Gastroesophageal sphincter (tissue), 4 donors: ENCODE data around the gene ZNF385A. TPM values are rescaled to one million over a fixed set of nuclear protein-coding genes. Genes with fewer than 3 reads are reported as not detected.
A peak's percentile ranks its signal among the peaks of the same experiment; 100 is the strongest.

ENCODE experiments used
- ATAC-seq: fragments of 150-250 bp; one replicate; pipeline ENCODE4 v1.9.1; 2016; ENCODE audit warnings: mild to moderate bottlenecking, moderate library complexity
- H3K27ac ChIP-seq, 4 donors: fragments of 200-600 bp; sonication (generic) in 3 of 4; 1 replicate in 3 of 4; 2 replicates in 1 of 4; pipeline ENCODE4 v1.5.1; 2016 to 2019
- H3K27me3 ChIP-seq: fragments of 200-600 bp; sonication (generic); one replicate; pipeline ENCODE4 v1.5.1; 2019
- H3K36me3 ChIP-seq, 2 donors: fragments of 200-600 bp; sonication (generic); one replicate each; pipeline ENCODE4 v1.5.1; 2019; ENCODE audit warnings: control low read depth in 1 of 2
- H3K4me1 ChIP-seq, 3 donors: fragments of 200-600 bp; sonication (generic); 1 replicate in 2 of 3; 2 replicates in 1 of 3; pipeline ENCODE4 v1.5.1; 2016 to 2019; ENCODE audit warnings: control low read depth in 2 of 3
- H3K4me3 ChIP-seq, 2 donors: fragments of 200-600 bp; sonication (generic); one replicate each; pipeline ENCODE4 v1.5.1; 2019; ENCODE audit warnings: mild to moderate bottlenecking in 1 of 2, moderate library complexity in 1 of 2
- H3K9me3 ChIP-seq, 3 donors: fragments of 200-600 bp; sonication (generic); one replicate each; pipeline ENCODE4 v1.5.1; 2017 to 2019; ENCODE audit warnings: control low read depth in 2 of 3
- EP300 ChIP-seq: sonication (generic); formaldehyde crosslinking; IDR thresholded peaks from one replicate; pipeline ENCODE4 v1.6.1; 2017; ENCODE audit warnings: antibody characterized with exemption, mild to moderate bottlenecking
- POLR2A ChIP-seq, 2 donors: fragments of 450-650 bp; IDR thresholded peaks; one replicate each; pipeline ENCODE4 v1.6.1; 2017; ENCODE audit warnings: antibody characterized with exemption in 2 of 2, mild to moderate bottlenecking in 2 of 2, moderate library complexity in 1 of 2
- POLR2AphosphoS5 ChIP-seq: sonication (generic); formaldehyde crosslinking; IDR thresholded peaks from one replicate; pipeline ENCODE4 v1.6.1; 2017; ENCODE audit warnings: antibody characterized with exemption
- WGBS, 2 donors: methylation state at CpG; one replicate each; pipeline ENCODE4 v1.1.5; 2018; ENCODE audit warnings: low coverage in 1 of 2; 5-methylcytosine and 5-hydroxymethylcytosine counted together
- total RNA-seq, 4 donors: library from RNA; depleted of rRNA; stranded (reverse); fragments of >200 nt; gene quantifications; one replicate each; pipeline ENCODE4 v1.1.0, GENCODE V29; 2016
- TF ChIP-seq, protein P1 (sequence below), 4 experiments: fragments of 200-600 bp in 2 of 4; fragments of 450-650 bp in 2 of 4; sonication (generic) in 1 of 4; IDR thresholded peaks; one replicate each; pipeline ENCODE4 v1.5.1; 2017 to 2019; ENCODE audit warnings: antibody characterized with exemption in 4 of 4, mild to moderate bottlenecking in 2 of 4, moderate library complexity in 2 of 4

Gene ZNF385A
- total RNA-seq, 4 donors from 2014 or later, result 7.5 to 28.0 (median 19.5) TPM

DNA sequence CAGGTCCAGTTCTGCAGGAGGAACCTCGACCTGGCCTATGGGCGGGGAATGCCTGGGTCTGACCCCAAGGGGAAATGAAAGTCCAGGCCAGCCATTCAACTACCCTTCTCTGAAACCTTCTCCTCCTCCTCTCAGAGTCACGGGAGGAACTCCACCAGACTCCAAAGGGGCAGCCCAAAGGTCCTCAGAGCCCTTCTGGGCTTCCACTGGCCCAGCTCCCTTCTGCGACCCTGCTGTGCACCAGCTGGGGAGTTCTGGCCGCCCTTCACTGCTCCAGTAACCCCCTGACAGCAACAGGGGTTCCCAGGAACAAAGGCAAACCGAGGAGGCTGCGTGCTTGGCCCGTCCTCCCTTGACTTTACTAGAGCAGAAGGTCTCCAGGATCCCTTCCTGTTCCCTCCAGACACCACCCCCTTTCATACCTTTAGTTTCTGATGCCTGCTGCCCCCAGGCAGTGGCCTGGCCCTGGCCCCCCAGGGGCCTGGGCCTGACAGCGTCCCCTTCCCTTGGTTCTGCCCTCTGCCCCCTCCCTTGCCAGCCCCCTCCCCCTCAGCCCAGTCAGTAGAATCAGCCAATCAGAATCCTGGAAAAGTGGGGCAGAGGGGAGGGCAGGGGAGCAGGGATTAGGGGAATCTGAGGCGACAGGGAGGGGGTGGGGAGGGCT is 850 bp upstream of the ZNF385A start:
- Histone ChIP-seq H3K4me3 (peak overlapping the region in 1 of 2 donors; percentile 14), H3K9me3 (no peaks in the 10 kb centered on the region), H3K36me3 (no peaks in the 10 kb centered on the region), H3K27me3 (no peaks in the 10 kb centered on the region), H3K27ac (peak overlapping the region in 3 of 4 donors; percentile 15 to 48 (median 31)), H3K4me1 (peaks cover 0 to 23% (median 5%) of the 10 kb centered on the region in 3 donors)
- ATAC-seq, result no peak
- 58 to 69% methylated on average over 3 of the region's 10 CpGs for WGBS, 2 donors
- TF ChIP-seq EP300, result no peak
- no peak for TF ChIP-seq POLR2A (IDR thresholded peaks at IDR 0.05)
- no peak for TF ChIP-seq POLR2AphosphoS5
- TF ChIP-seq, protein P1, sequence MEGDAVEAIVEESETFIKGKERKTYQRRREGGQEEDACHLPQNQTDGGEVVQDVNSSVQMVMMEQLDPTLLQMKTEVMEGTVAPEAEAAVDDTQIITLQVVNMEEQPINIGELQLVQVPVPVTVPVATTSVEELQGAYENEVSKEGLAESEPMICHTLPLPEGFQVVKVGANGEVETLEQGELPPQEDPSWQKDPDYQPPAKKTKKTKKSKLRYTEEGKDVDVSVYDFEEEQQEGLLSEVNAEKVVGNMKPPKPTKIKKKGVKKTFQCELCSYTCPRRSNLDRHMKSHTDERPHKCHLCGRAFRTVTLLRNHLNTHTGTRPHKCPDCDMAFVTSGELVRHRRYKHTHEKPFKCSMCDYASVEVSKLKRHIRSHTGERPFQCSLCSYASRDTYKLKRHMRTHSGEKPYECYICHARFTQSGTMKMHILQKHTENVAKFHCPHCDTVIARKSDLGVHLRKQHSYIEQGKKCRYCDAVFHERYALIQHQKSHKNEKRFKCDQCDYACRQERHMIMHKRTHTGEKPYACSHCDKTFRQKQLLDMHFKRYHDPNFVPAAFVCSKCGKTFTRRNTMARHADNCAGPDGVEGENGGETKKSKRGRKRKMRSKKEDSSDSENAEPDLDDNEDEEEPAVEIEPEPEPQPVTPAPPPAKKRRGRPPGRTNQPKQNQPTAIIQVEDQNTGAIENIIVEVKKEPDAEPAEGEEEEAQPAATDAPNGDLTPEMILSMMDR (IDR thresholded peaks at IDR 0.05), result no peak

DNA sequence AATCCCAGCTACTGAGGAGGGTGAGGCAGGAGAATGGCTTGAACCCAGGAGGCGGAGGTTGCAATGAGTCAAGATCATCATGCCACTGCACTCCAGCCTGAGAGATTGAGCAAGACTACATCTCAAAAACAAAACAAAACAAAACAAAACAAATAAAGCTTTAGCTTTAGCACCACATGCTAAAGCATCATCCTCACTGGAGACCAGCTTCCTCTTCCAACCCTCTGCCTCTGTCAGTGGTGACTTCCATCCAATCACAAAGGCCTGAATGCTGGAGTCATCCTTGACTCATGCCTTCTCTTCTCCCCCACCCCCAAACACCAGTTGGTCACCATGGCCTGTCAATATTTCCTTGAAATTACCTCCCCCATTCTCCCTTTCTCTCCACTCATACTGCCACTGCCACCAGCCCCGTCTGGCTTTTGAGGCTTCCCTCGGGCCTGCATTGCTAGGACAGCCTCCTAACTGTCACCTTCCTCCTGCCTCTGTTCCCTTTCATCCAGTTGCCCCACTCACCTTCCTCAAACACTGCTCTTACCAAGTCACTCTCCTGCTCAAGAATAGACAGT is 1.4 kb downstream of the ZNF385A start:
- H3K9me3 ChIP-seq, result no peaks in the 10 kb centered on the region
- TF ChIP-seq, protein P1 (IDR thresholded peaks at IDR 0.05), result no peak
- TF ChIP-seq EP300 (no peak), POLR2AphosphoS5 (no peak), POLR2A (IDR thresholded peaks at IDR 0.05) (no peak)
- H3K27me3 ChIP-seq, result no peaks in the 10 kb centered on the region
- peak; percentile 27 for ATAC-seq
- H3K36me3 ChIP-seq, result no peaks in the 10 kb centered on the region
- peaks cover 0 to 40% (median 9%) of the 10 kb centered on the region in 3 donors for H3K4me1 ChIP-seq
- 92 to 100% methylated on average over 2 of the region's 3 CpGs for WGBS, 2 donors
- H3K27ac ChIP-seq, result no peak overlapping the region
- no peak overlapping the region for H3K4me3 ChIP-seq

DNA sequence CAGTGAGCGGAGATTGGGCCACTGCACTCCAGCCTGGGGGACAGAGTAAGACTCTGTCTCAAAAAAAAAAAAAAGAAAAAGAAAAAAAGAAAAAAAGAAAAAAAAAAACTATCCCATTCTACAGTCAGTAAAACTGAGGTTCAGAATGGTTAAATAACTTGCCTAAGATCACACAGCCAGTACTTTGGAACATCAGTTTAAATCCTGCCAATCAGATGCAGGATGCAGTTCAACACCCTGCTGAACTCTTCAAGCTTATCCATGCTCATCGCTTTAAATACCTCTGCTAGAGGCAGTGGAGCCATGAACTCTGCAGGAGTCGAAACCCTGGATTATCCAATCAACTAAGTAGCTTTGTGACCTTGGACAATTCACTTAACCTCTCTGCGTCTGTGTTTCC is 3.4 kb downstream of the ZNF385A start:
- Histone ChIP-seq H3K4me3 (no peak overlapping the region), H3K27me3 (no peaks in the 10 kb centered on the region), H3K27ac (no peak overlapping the region), H3K36me3 (no peaks in the 10 kb centered on the region), H3K4me1 (peaks cover 0 to 45% (median 11%) of the 10 kb centered on the region in 3 donors), H3K9me3 (no peaks in the 10 kb centered on the region)
- 95 to 96% methylated on average over 3 of the region's 4 CpGs for WGBS, 2 donors
- TF ChIP-seq POLR2AphosphoS5, result no peak
- TF ChIP-seq, protein P1 (IDR thresholded peaks at IDR 0.05), result no peak
- no peak for TF ChIP-seq POLR2A (IDR thresholded peaks at IDR 0.05)
- ATAC-seq, result no peak

DNA sequence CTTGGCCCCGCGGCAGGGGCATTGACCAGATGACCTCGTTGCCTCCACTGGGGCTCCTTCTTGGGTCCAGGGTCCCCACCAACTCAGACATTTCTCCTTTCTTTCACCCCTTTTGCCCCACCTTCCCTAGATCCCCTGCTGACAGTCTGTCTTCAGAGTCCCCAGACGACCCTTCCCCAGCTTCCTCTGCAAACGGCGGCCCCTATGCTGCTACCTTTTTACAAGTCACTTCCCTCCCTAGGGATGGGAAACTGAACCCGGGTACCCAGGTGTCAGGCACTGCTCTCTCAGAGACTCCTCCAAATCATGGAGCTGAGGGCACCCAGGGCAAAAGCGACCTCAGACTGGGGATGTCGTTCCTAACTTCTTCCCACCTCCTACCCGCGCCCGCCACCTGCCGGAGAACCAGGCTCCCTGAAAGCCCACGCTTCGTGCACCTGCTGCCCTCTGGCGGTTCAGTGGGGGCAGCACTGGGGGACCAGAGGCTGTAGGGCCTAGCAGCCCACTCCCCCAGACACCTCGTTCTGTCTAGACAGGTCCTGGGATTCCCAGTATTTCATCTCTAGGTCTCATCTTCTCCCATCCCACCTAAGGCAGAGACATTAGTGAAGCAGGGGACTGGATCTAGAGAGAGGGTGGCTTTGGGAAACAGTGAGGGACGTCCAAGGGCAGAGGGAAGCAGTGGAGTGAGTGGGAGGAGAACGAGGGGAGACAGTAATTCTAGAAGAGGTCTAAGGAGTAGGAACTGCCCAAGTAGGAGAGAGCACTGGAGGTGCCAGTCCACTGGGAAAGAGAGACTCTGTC is 4.9 kb downstream of the ZNF385A start:
- 25 to 35% methylated on average over 3 to 5 of the region's 19 CpGs for WGBS, 2 donors
- Histone ChIP-seq H3K27ac (peak overlapping the region; percentile 19 to 84 (median 83)), H3K4me1 (peaks cover 0 to 45% (median 19%) of the 10 kb centered on the region in 3 donors), H3K36me3 (no peaks in the 10 kb centered on the region), H3K4me3 (peak overlapping the region; percentile 28 to 61), H3K27me3 (no peaks in the 10 kb centered on the region), H3K9me3 (no peaks in the 10 kb centered on the region)
- ATAC-seq, result peak; percentile 82
- TF ChIP-seq POLR2A (IDR thresholded peaks at IDR 0.05) (peak in 1 of 2 donors; percentile 13), POLR2AphosphoS5 (peak; percentile 45), EP300 (no peak)
- TF ChIP-seq, protein P1 (IDR thresholded peaks at IDR 0.05), result peak; percentile 100
